Activated CD4-positive, alpha-beta T cell treated with anti-CD3 and anti-CD28 coated beads for 48 hours (primary cell): Measurements from ENCODE around the gene COMMD9.

Source experiments
- DNase-seq: peaks from one replicate; pipeline ENCODE4 v3.0.0-alpha.2; 2020

Gene COMMD9

DNA sequence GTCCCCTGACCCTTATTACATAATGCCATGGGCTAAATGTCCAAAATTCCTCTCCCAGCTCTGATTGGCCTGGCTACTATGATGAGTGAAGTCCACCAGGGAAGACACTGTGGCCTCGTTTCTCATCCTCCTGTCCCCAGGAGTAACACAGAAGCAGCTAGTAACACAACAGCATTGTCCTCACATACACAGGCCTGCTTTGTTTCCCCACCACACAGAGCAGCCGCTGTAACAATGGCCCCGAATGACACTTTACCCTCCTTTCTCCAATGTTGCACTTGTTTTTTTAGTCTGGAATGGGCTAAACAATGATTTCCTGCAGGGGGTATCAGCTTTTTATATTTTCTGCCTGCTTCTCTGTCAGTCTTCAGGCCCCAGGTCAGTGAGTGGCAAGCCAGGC lies 6.7 kb upstream of the COMMD9 start, which contains the start of gene PRR5L:
TSS of gene PRR5L (plus strand) at position 363 of the 400 bp plus-strand sequence. CDS start 104,834 bp downstream, outside the sequence.
- DNase-seq: no peak

DNA sequence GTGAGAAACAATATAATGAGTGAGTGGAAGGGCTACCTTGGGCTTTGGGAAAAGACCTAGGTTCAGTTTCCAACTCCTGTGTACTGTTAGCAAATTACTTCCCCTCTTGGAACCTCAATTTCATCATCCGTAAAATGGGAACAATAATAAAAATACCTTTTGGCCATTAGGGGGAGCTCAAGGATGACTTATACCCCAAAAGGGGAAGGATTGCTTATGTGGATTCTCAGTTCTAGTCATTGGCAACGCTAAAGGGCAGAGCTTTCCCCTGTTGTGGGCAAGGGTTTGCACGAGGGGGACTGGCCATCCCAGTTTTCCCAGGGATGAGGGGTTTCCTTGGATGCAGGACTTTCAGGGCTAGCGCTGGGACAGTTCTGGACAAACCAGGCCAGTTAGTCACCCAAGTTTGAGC lies 3.1 kb upstream of the COMMD9 start:
- DNase-seq: no peak

DNA sequence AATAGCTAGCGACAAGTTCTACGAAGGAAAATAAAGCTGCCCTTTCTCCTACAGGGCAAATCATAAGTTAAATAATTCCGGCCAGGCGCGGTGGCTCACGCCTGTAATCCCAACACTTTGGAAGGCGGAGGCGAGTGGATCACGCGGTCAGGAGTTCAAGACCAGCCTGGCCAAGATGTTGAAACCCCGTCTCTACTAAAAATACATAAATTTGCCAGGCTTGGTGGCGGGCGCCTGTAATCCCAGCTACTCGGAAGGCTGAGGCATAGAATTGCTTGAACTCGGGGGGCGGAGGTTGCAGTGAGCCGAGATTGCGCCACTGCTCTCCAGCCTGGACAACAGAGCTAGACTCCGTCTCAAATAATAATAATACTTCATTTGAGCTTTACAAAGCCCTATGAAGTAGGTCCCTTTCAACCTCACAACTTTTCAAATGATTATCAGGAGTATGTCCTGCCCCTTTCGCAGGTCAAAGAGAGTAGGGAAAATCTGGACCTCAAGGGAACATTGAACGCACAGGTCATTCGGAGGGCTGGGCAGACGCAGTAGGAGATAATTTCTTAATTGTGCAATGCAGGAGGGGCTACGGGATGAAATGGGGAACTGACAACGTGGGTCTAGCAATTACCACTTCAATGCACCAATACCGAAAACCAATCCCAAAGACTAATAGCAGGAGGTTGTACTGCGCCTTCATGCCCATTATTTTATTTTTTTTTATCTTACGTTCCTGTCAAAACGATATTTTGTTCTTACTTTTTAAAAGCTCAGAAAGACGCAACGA lies 590 bp downstream of the COMMD9 start:
- no peak for DNase-seq

DNA sequence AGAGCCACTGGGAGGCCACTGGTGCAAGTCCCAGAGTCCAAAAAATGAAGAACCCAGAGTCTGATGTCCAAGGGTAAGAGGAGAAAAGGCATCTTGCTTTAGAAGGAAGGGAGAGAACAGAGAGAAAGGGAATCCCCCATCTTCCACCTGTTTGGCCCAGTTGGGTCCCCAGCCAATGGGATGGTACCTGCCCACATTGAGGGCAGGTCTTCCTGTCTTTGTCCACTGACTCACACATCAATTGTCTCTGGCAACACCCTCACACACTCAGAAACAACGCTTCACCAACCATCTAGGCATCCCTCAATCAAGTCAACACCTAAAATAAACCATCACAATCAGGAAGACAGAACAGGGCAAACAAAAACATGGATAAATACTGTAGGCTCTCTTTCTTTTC lies 6.3 kb downstream of the COMMD9 start:
- no peak for DNase-seq

GRCh38 chr11:36281850-36282249 lies 7.4 kb downstream of the COMMD9 start:
- no peak for DNase-seq

DNA sequence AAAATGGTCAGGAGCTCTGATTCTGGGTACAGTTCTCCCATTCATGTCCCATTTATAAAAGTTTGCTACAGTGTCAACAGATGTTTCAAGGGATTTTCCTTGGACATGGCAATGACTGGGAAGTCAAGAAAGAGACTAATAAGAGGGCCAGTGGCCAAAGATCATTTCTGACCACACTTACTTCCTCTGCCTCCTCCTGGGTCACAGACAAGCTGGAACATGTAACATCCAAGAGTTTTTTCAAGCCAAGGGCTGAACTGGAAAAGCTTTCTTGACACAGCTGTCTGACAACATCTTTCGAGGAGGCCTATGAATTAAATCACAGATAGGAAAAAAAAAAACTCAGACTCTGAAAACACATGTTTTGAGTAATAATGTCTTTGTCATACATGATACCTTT lies 8.7 kb downstream of the COMMD9 start:
- DNase-seq: no peak

DNA sequence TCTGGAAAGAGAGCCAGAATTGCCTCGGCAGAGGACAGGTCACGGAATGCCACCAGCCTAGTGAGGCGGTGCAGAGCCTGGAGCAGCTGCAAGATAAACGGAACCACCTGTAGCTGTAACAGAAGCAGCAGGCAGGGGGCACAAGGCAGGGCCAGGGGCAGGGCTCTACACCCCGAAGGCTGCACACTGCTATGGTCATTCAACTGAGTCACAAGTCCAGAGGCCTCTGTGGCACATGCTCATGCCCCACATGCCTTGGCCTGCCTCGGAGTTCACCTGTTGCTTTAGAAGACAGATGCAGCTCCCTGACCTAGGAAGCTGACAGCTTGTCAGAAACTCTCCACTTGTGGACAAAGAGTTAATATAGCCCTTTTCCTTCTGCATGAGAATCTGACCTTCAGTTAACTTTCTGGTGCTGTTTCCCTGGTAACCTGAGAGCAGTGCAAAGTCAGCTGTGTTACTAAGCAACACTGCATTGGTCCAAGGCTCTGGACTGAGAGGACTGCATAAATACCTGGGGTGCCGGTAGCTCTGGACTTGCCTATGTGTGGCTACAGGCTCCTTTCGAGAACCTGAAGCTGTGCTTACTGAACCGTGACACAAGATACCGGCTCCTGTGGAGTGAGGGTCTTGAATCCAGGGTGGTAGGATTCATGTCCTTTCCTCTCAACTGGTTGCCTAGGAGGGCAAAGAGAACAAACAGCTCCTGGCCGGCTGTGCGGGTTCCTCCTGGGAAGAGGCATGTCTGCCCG lies 10.5 kb downstream of the COMMD9 start:
- DNase-seq: no peak

GRCh38 chr11:36274414-36274813 lies 14.8 kb downstream of the COMMD9 start:
- no peak for DNase-seq

GRCh38 chr11:36273110-36273509 lies 16.1 kb downstream of the COMMD9 start:
- no peak for DNase-seq

DNA sequence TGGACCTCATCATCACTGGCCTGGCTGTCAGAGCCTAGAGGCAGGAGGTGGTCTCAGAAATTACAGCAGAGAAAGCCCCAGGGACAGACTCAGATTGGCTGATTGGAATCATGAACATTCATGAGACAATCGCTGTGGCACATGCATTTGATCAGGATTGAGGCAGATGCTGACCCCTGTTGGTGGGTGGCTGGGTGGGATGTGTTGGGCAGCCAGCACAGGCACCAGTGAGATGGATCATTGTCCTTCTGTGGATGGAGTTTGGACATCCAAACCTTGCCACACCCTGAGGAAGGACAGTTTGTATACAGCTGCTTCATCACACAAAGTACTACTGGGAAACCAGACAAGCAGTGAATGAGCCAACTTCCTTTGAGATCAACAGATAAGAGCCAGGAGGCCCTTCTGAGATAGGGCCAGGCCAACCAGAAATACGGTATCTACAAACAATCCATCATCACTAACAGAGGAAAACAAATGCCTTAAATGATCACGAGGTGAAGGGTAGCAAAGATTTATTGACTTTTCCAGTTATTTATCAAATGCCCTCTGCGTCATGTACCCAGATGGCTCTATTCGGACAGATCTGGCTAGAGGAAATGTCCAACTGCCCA lies 17.3 kb downstream of the COMMD9 start:
- DNase-seq: no peak

GRCh38 chr11:36270701-36271100 lies 18.5 kb downstream of the COMMD9 start:
- no peak for DNase-seq

GRCh38 chr11:36268337-36268985 lies 20.8 kb downstream of the COMMD9 start:
- DNase-seq: no peak

- no peak for DNase-seq
Observed at GRCh38 chr11:36266767-36267166, 22.5 kb downstream of the COMMD9 start.

GRCh38 chr11:36265793-36266628 lies 23.2 kb downstream of the COMMD9 start:
- DNase-seq: peak; percentile 73

- DNase-seq: no peak
Observed at GRCh38 chr11:36264973-36265344, 24.3 kb downstream of the COMMD9 start.

GRCh38 chr11:36264011-36264972 lies 24.9 kb downstream of the COMMD9 start:
- no peak for DNase-seq

DNA sequence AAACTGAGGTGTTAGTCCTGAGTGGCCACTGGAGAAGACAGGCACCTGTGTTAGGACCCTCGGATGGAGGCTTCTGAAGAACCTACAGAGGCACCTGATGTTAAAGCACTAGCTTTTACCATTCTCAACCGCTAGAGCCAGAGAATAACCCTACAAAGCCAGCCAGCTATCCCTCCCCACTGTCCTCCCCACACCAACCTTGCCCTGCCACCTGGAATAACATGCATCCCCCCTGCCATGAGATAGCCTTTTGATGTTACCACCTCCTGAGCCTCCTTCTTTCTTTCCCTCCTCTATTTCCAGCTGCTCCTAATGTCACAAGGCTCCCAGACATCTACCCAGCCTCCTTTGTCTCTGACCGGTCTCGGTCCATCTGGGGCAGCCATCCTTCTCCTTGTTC lies 28.1 kb downstream of the COMMD9 start:
- no peak for DNase-seq

DNA sequence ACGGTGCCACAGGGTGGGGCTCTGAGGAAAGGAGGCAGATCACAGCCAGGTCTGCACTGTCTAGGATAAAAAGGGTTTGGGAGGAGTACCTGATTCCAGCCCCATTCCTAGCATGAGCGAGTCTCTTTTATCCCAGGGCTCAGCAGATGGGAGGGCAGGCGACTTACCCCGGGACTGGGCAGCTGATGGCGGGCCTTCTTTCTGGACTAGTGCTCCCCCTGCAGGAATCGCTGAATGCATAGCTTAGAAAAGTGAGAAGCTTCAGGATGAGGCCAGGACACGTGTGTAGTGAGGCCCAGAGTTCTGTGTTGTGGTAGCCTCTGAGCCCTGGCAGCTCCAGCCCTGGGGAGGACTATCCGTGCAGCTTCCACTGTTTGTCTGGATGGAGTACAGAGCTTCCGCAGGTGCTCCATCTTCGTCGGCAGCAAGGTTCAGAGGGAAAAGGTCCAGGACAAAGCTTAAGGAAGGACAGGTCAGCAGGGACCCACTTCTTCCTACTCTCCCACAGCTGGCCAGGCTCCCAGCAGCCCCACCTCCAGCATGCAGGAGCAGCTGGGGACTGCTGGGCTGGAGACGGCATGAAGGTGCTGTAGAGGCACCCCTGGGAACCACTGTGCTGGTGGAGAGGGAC lies 30.4 kb downstream of the COMMD9 start:
- DNase-seq: peak; percentile 44

DNA sequence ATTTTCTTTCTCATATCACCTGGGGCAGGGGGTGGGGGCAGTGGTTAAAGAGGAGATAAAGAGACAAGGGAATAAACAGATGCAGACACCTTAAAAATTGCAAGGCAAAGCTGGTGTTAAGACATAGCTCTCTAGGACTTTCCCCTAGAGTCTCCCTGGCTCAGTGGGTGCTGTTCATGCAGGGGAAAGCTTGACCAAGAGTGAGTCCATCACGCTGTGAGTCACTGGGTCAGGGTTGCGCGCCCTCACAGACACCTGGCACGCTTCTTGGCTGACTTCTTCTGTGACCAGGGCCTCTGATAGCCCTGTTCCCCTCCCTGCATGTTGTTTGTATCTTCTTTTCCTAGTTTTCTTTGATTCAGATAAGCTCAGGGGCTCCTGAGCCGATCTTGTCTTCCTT lies 31.9 kb downstream of the COMMD9 start:
- DNase-seq: no peak

- no peak for DNase-seq
Observed at GRCh38 chr11:36254713-36255112, 34.5 kb downstream of the COMMD9 start.

DNA sequence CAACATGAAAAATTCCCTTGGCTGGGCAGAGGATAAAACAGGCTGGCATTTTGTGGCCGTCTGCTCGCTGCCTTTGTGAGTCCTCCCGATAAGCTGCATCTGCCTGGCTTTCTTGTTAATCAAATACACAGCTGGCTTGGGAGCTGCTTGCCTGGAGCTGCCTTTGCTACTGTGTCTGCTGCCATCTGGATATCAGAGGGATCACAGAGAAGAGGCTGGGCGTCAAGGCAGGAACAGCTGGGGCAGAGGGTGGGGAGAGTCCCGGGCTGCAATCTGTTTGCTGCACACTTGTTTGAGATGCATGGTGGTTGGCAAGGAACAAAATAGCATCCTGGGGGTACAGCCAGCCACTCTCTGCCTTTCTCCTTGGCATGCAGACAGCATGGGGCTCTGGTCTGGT lies 36.0 kb downstream of the COMMD9 start:
- no peak for DNase-seq
